ENCODE data around the gene RNF208. TPM values are rescaled to one million over a fixed set of nuclear protein-coding genes. Genes with fewer than 3 reads are reported as not detected.

The RNF208 gene
- polyA plus RNA-seq, 1 donor (not counting 4 experiments of a cell fraction or from before 2014, with no cell fraction given) = not detected

DNA sequence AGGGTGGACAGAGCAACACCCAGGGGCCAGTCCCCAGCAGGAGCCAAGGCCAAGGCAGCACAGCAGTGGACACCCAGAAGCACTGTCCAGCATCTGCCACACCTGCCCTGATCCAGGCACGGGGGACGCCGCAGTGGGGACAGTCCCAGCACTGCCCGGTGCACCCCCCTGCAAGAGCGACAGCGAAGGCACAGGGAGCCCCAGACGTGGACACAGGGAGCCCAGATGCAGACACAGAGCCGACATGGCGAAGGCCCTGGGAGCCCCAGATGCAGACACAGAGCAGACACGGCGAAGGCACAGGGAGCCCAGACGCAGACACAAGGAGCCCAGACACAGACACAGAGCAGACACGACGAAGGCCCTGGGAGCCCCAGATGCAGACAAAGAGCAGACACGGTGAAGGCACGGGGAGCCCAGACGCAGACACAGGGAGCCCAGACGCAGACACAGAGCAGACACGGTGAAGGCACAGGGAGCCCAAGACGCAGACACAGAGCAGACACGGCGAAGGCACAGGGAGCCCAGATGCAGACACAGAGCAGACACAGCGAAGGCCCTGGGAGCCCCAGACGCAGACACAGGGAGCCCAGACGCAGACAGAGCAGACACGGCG is 38.0 kb downstream of the RNF208 start:
- no peak overlapping the region for H3K4me3 ChIP-seq (ENCODE audit: control insufficient read depth in 2 of 3, extremely low read depth in 1 of 3, insufficient read depth in 2 of 3, low read depth in 1 of 3, low read length in 3 of 3)
- no peak overlapping the region for H3K27ac ChIP-seq (ENCODE audit: control insufficient read depth, insufficient read depth, low read length)
- H3K9me1 ChIP-seq (ENCODE audit: control insufficient read depth, extremely low read depth, insufficient read depth, low read length) = no peaks in the 10 kb centered on the region
- no peak for DNase-seq (ENCODE audit: low read depth, low spot score)
- no peak for FAIRE-seq
- peaks cover 13% of the 10 kb centered on the region for H3K4me1 ChIP-seq (ENCODE audit: control insufficient read depth, extremely low read depth, insufficient read depth, low read length)
- no peak overlapping the region for H3K9ac ChIP-seq (ENCODE audit: control insufficient read depth, extremely low read depth, insufficient read depth, low read length)
- no peak overlapping the region for H3K4me2 ChIP-seq (ENCODE audit: control insufficient read depth, extremely low read depth, insufficient read depth, low read depth, low read length)
- no peaks in the 10 kb centered on the region for H3K27me3 ChIP-seq (ENCODE audit: control insufficient read depth, extremely low read depth, insufficient read depth, low read length)
- H3K79me2 ChIP-seq (ENCODE audit: control insufficient read depth, insufficient read depth, low read length) = peaks cover 30% of the 10 kb centered on the region
- TF ChIP-seq EZH2 (IDR thresholded peaks at IDR 0.05; ENCODE audit: low read length) (no peak), CTCF (optimal IDR thresholded peaks at IDR 0.05 in 1 of 3, IDR thresholded peaks at IDR 0.05 in 1 of 3, conservative IDR thresholded peaks at IDR 0.05 in 1 of 3; ENCODE audit: extremely low read depth in 1 of 3, insufficient read depth in 2 of 3, low read length in 3 of 3) (no peak)
- no peak overlapping the region for H2AFZ ChIP-seq (ENCODE audit: control insufficient read depth, low read length)
- no peaks in the 10 kb centered on the region for H3K9me3 ChIP-seq (ENCODE audit: control insufficient read depth, low read depth, low read length)
- H4K20me1 ChIP-seq (ENCODE audit: control insufficient read depth, extremely low read depth, insufficient read depth, low read length) = no peaks in the 10 kb centered on the region
- dilution Hi-C loops (cut with MboI; ENCODE audit: extremely low pct_ligation_motif_present, low sequenced_read_pairs) = no loop called here
- peaks cover 18 to 21% of the 10 kb centered on the region in 2 experiments for H3K36me3 ChIP-seq (ENCODE audit: control insufficient read depth in 2 of 2, extremely low read depth in 1 of 2, insufficient read depth in 2 of 2, low read length in 2 of 2)

- no peak overlapping the region for H3K4me2 ChIP-seq (ENCODE audit: control insufficient read depth, extremely low read depth, insufficient read depth, low read depth, low read length)
- no peaks in the 10 kb centered on the region for H3K9me1 ChIP-seq (ENCODE audit: control insufficient read depth, extremely low read depth, insufficient read depth, low read length)
- H2AFZ ChIP-seq (ENCODE audit: control insufficient read depth, low read length) = no peak overlapping the region
- no peak overlapping the region for H3K9ac ChIP-seq (ENCODE audit: control insufficient read depth, extremely low read depth, insufficient read depth, low read length)
- H3K36me3 ChIP-seq (ENCODE audit: control insufficient read depth in 2 of 2, extremely low read depth in 1 of 2, insufficient read depth in 2 of 2, low read length in 2 of 2) = peaks cover 18 to 21% of the 10 kb centered on the region in 2 experiments
- no peaks in the 10 kb centered on the region for H3K27me3 ChIP-seq (ENCODE audit: control insufficient read depth, extremely low read depth, insufficient read depth, low read length)
- H3K27ac ChIP-seq (ENCODE audit: control insufficient read depth, insufficient read depth, low read length) = no peak overlapping the region
- DNase-seq (ENCODE audit: low read depth, low spot score) = no peak
- H3K9me3 ChIP-seq (ENCODE audit: control insufficient read depth, low read depth, low read length) = no peaks in the 10 kb centered on the region
- no peaks in the 10 kb centered on the region for H4K20me1 ChIP-seq (ENCODE audit: control insufficient read depth, extremely low read depth, insufficient read depth, low read length)
- no peak overlapping the region for H3K4me3 ChIP-seq (ENCODE audit: control insufficient read depth in 2 of 3, extremely low read depth in 1 of 3, insufficient read depth in 2 of 3, low read depth in 1 of 3, low read length in 3 of 3)
- H3K4me1 ChIP-seq (ENCODE audit: control insufficient read depth, extremely low read depth, insufficient read depth, low read length) = peaks cover 12% of the 10 kb centered on the region
- FAIRE-seq = no peak
- H3K79me2 ChIP-seq (ENCODE audit: control insufficient read depth, insufficient read depth, low read length) = peaks cover 25% of the 10 kb centered on the region
- TF ChIP-seq EZH2 (IDR thresholded peaks at IDR 0.05; ENCODE audit: low read length) = no peak
- TF ChIP-seq CTCF (optimal IDR thresholded peaks at IDR 0.05 in 1 of 3, IDR thresholded peaks at IDR 0.05 in 1 of 3, conservative IDR thresholded peaks at IDR 0.05 in 1 of 3; ENCODE audit: extremely low read depth in 1 of 3, insufficient read depth in 2 of 3, low read length in 3 of 3) = no peak
- dilution Hi-C loops (cut with MboI; ENCODE audit: extremely low pct_ligation_motif_present, low sequenced_read_pairs) = no loop called here
These were observed 39.2 kb downstream of the RNF208 start for GRCh38 chr9:137182836-137183235.
